HG03354 (cell line): ENCODE data around the gene CEP250.
A peak's percentile ranks its signal among the peaks of the same experiment; 100 is the strongest.
"Not testable (repeated sequence)": the region's sequence is repeated elsewhere in the genome, so short reads cannot be mapped to it uniquely, and the experiment has no call there.

Experiments used
- ATAC-seq: cut with Tn5 transposase; IDR thresholded peaks from one replicate; pipeline ENCODE4 v1.9.1; 2021; ENCODE audit warnings: mild to moderate bottlenecking; ENCODE audit not compliant: unreplicated experiment, poor library complexity, severe bottlenecking

Gene CEP250

DNA sequence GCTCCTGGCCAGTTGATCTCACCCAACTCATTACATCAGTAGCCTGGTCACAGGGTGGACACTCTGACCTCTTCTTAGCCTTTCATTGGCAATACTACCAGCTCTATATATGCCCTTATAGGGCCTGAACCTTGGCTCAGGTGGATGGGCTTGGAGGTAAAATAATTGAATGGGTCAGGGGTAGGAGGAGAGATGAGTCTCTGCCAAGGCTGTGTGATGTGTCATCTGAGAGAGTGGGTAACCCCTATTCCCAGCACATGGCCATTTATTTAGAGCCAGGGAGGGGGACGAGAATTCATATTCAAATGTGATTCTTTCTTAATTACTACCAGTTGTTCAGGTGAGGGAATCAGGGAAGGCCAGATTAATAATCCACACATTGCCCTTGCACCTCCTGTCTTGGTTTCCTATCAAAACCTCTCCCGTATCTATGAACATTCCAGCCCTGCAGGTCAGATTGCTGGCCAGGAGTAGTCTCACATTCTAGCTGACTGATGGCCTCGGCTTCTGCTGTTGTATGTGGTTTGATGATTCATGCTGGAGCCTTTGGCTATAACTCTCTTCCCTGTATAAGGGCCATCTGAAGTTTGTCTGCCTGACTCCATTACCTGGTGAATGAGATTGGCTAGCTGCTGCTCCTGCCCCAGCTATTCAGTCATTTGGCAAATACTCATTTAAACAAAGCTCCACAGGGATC, 60.7 kb downstream of the CEP250 start:
- ATAC-seq: no peak

DNA sequence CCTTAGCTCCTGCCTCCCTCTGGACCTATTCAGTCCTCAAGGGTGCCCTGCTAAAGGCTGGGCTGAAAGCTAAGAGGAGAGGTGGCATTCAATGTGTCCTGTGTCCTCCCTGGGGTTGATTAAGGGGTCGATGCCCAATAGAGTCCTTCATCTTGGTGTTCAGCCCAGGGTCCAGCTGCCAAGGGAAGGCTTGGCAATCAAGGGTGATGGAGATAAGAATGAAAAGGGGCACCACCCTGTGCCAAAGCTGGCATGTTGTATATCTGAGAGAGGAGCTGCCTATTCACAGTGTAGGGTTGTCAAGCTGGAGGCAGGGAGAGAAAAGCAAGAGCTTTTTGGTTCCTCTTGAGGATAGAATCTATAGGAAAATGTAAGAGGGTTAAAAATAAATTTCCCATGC, 61.7 kb downstream of the CEP250 start:
- ATAC-seq: no peak

DNA sequence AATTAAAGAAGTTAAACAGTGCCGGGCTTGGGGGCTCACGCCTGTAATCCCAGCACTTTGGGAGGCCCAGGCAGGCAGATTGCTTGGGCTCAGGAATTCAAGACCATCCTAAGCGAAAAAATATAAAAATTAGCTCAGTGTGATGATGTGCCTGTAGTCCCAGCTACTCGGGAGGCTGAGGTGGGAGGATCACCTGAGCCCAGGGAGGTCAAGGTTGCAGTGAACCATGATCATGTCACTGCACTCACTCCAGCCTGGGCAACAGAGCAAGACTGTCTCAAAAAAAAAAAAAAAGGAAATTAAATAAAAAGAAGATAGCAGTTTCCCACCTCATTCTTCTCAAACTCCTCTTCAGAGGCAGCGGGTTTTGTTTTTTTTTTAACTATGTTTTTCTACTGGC, 62.4 kb downstream of the CEP250 start:
- ATAC-seq: not testable (repeated sequence)

DNA sequence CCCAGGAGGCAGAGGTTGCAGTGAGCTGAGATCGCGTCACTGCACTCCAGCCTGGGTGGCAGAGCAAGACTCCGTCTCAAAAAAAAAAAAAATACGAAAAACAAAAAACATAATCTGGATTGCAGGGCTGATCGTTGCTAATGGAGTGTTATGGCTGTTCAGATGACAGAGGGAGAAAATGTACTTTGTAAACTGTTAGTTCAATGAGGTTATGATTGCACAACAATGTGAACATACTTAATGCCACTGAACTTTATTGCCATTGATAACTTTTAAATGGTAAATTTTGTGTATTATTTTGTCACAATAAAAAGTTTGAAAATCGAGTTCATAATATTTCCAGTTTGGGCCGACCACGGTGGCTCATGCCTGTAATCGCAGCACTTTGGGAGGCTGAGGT, 63.6 kb downstream of the CEP250 start:
- no peak for ATAC-seq

DNA sequence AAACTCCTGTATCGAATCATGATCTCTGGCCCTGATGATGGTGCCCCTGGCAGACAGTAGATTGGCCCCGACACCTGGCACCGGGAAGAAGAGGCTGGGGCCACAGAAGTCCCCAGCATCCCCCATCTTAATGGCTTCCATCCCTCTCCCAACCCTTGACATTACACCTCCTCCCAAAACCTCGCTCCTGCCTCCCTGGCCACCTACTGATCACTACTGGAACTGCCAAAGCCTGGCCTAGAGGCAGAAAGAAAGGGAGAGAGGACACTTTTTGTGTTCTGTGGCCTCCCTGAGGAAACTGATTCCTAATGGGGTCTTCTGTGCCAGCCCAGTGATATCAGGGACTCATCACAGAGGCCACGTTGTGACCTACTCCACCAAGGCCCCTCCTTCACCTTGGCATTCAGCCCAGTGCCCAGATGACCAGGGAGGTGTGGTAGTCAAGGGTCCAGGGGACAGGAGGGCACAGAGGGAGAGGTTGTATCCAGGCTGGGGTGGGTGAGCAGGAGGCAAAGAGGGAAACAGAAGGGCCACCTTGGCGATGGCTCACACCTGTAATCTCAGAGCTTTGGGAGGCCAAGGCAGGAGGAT, 68.0 kb downstream of the CEP250 start:
- no peak for ATAC-seq

DNA sequence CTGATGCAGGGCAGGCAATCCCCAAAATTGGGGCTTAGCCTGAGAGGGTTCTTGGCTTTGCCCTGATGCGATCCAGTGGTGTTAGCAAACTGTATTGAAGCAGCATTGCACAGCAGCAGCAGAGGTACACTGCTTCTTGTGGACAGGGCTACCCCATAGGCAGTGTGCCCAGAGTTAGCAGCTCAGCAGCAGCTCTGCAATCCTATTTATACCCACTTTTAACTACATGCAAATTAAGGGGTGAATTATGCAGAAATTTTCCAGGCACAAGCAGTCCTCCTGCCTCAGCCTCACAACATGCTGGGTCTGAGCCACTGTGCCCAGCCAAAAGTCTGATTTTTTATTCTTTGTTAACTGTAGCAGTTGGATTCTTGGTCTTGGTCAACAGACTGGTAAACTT, 70.2 kb downstream of the CEP250 start:
- ATAC-seq: no peak

DNA sequence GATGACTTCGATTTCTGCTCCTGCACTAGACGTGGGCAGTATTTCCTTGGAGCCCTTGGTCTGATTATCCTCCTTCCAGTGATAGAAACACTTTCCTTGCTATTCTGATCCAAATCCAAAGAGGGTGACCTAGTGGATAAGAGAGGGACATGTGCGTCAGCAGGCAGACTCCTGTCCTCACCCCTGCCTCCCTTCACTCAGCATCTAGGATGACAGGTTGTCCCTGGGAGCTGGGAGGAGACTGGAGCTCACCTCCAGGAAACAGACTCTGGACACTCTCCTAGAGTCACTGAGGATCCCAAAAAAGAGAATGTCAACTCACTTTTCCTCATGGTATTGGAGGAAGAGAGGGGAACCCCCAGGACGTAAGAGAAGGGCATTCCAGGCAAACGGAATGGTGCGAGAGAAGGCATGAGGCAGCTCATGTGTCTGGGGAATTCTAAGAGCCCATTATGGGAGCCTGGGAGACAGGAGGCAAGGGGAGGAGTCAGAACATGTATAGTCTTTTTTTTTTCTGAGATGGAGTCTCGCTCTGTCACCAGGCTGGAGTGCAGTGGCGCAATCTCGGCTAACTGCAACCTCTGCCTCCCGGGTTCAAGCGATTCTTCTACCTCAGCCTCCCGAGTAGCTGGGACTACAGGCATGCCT, 71.8 kb downstream of the CEP250 start:
- no peak for ATAC-seq

DNA sequence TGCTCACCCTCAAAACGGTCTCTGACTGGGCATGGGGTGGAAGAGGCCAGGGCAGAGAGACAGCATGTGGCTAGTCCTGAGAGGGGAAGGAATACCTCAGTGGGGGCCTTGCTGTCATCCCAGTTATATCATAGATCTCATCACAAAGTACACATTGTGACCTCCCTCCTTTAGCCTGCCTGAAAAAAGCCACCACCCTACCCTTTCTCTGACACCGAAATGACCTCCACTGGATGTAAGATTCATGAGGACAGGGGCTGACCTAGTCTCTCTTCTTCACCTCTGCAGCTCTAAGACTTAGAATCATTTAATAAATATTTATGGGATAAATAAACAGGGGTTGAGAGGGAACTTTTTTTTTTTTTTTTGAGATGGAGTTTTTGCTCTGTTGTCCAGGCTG, 74.2 kb downstream of the CEP250 start, which contains the start of gene C20orf173:
Gene C20orf173 (minus strand): TSS at position 101 of the 400 bp plus-strand sequence. CDS start 279 bp downstream, outside the sequence.
- no peak for ATAC-seq

DNA sequence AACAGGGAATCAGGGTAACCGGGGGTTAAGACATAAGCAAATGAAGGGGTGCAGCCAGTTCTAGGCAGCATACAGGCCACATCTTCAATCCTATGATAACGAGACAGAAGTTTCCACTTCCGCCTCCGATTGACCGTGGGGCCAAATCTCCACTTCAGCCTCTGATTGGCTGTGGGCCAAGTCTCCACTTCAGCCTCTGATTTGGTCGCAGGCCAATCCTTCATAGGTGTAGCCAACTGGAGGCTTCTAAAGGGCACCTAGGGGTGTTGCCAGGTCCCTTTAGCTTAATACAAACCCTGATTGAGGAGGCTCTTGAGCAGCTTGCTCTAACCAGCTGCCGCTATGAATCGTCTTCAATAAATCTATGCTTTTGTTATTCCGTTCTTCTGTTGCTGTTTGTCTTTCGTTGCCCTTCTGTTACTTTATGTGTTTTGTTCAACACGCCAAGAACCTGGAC, 84.4 kb downstream of the CEP250 start:
- no peak for ATAC-seq

DNA sequence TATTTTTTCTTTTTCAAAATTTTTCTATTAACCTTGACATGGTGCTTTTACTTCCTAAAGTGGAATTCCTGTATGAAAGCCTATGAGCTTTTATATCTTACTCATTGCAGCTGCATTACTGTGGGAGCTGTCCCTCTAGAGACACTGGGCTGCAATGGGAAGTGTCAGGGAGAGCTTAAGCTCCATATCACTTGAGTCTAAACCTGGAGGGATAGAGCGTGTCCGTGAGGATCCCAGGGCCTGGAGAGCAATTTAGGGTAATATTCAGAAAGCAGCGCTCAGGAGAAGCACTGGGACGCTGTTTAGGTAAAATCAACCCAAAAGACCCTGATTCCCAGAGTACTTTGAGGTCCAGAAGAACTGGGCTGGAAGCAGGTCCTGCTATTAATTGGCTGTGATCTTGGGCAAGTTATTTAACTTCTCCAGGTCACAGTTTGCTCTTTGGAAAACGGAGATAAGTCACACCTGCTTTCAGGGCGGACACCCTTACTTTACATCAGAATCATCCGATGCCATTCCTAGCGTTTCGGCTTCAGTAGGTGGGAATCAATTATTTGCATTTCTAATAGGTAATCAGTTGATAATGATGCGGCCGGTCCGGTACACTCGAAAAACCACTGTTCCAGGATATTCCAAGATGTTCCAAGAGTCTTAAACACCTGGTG, 85.9 kb downstream of the CEP250 start:
- no peak for ATAC-seq

DNA sequence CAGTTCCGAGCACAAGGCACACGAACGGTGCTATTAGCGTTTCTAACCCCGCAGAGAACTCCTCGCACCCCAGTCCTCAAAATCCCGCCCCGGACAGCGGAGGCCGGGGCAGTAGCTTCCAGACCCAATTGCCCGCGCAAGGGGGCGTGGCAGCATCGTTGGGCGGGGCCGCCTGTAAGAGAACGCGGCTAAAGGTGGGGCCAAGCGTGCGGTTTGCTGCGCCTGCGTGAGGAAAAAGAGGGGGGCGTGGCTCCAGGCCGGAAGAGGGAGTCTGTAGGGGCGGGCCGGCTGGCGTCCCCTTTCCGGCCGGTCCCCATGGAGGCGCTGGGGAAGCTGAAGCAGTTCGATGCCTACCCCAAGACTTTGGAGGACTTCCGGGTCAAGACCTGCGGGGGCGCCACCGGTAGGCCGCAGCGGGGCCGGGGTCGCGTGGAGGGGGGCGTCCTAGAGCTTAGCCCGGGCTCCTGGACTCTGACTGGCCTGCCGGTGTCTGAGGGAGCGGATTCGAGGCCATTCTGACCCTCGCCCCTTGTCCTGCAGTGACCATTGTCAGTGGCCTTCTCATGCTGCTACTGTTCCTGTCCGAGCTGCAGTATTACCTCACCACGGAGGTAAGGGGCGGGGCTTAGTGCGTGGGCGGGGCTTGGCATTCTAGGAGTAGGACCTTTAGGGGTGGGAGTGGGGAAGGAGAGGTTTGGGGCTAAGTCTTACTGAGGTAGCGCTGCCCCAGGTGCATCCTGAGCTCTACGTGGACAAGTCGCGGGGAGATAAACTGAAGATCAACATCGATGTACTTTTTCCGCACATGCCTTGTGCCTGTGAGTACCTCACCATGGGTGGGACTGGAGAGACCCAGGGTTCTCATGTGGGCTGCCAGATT, 86.6 kb downstream of the CEP250 start, which contains the start of gene ERGIC3:
Gene ERGIC3 (plus strand): TSS at position 296 of the 880 bp plus-strand sequence. CDS start 20 bp downstream, at position 316.
- peak; percentile 98 for ATAC-seq

DNA sequence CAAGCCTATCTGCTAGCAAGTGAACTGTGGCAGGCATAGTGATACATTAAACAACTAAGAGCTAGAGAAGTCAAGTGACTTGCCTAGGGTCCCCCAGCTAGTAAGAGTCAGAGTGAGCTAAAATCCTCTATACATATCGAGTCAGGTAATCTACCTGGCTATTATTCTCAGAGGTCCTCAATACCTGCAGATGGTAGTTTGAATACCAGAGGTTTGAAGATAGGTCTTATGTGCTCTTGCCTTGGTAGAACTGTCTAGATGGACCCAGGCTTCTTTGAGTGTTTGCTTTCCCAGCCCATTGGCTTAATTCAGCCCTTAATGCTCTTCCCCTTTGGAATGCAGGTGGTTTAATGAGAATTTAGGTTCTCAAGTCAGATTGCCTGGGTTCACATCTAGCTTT, 87.6 kb downstream of the CEP250 start:
- no peak for ATAC-seq

DNA sequence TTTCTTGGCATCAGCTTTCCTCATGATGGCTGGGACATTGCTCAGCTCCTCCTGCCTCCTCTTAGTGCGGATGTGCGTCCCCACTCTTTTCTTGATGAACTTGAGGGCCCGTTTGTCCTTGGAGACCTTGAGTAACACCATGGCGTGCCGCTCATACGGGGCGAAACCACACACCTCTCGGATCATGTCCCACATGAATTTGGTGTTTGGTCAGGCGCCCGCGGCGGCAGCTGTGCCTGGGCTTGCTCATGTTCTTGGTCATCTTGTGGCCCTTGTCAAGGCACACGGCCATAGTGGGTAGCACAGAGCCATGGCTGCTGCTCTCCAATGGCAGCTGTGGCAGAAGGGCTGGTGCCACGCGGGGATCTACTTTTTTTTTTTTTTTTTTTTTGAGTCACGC, 89.0 kb downstream of the CEP250 start:
- ATAC-seq: no peak

DNA sequence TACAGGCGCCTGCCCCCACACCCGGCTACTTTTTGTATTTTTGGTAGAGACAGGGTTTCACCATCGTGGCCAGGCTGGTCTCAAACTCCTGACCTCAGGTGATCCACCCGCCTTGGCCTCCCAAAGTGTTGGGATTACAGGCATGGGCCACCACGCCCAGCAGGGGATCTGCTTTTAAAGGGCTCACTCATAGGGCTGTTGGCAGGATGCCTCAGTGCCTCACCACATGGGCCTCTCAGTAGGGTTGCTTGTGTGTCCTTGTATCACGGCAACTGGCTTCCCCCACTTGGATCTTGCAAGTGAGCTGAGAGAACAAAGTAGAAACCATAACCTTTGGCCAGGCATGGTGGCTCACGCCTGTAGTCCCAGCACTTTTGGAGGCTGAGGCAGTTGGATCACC, 89.5 kb downstream of the CEP250 start:
- ATAC-seq: not testable (repeated sequence)

DNA sequence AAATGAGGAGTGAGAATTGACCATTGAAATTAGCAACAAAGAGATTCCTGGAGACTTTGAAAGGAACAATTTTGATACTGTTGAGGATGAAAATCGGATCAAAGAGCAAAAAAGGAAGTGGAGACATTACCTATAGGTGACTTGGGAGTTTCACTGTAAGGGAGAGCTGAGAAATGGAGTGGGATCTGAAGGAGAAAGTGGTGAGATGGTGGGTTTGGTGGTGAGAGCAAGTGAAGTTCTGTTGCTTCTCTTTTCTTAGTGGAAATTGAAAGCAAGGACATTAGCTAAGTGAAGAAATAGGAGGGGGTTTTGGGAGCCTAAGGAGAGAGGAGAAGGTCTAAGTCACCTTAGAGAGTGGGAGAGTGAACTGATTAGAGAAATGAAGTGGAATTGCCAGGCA, 90.7 kb downstream of the CEP250 start:
- ATAC-seq: no peak

DNA sequence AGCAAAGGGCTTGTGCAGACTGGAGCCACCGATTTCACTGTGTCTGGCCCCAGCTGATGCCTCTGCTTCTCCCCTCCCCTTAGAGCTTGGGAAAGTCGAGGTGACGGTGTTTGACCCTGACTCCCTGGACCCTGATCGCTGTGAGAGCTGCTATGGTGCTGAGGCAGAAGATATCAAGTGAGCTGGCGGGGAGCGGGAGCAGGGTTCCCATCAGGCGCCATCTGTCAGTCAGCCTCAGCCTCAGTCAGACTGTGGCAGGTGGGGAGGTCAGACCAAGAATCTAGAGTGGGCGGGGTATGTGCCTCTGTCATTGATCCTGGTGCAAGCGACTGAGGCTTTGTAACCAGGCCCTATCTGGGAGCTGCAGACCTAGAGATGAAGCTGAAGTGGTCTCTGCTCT, 91.9 kb downstream of the CEP250 start:
- ATAC-seq: no peak

DNA sequence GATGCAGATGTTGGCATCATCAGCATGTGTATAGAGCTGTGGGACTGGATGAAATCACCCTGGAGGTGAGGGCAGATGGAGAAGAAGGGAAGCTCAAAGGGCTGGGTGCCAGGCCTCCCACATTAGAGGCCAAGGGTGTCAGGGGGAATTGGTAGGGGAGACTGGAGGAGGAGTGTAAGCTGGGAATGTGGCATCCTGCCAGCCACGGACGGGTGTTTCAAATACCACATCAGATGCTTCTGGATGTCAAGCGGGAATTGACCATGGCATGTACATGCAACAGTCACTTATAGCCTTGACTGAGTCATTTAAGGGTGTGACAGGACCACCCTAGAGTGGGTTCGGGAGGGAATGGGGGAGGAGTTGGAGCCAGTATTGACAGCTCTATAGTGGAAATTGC, 96.1 kb downstream of the CEP250 start:
- ATAC-seq: no peak

DNA sequence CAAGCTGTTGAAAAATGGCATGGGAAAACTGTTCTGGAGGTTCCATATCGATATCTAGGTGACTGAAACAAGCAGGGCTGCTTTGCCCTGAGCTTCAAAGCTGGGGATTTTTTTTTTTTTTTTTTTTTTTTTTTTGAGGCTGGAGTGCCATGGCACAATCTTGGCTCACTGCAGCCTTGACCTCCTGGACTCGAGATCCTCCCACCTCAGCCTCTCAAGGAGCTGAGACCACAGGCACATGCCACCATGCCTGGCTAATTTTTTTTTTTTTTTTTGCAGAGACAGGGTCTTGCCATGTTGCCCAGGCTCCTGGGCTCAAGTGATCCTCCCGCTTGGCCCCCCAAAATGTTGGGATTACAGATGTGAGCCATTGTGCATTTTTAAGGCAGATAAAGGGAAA, 97.5 kb downstream of the CEP250 start:
- no peak for ATAC-seq

DNA sequence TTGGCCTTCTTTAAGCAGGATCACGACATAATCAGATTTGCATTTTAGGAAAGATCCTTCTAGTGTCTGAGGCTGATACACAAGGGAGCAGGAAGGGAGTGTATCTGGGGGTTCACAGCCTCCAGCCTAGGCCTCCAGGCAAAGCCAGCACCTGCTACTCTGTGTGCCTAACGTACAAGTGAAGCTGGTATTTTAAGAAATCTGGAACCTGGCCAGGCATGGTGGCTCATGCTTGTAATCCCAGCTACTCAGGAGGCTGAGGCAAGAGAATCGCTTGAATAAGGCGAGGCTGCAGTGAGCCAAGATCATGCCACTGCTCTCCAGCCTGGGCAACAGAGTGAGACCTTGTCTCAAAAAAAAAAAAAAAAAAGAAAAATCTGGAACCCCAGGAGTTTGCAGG, 100.1 kb downstream of the CEP250 start:
- ATAC-seq: not testable (repeated sequence)
